Suprapubic skin (tissue), 4 donors: Measurements from ENCODE around the gene ESPN. TPM values are rescaled to one million over a fixed set of nuclear protein-coding genes. Genes with fewer than 3 reads are reported as not detected.
"Not testable (repeated sequence)": the region's sequence is repeated elsewhere in the genome, so short reads cannot be mapped to it uniquely, and the experiment has no call there.

ENCODE experiments used
- DNase-seq, 2 donors: peaks; one replicate each; pipeline ENCODE4 v3.0.0-alpha.2; 2019; ENCODE audit warnings: low spot score in 2 of 2
- H3K27ac ChIP-seq: fragments of 200-600 bp; sonication (generic); one replicate; pipeline ENCODE4 v1.5.1; 2019
- H3K27me3 ChIP-seq: fragments of 200-600 bp; sonication (generic); one replicate; pipeline ENCODE4 v1.5.1; 2019
- H3K36me3 ChIP-seq: fragments of 200-600 bp; sonication (generic); one replicate; pipeline ENCODE4 v1.5.1; 2019
- H3K4me1 ChIP-seq: fragments of 200-600 bp; sonication (generic); one replicate; pipeline ENCODE4 v1.5.1; 2019
- H3K4me3 ChIP-seq: fragments of 200-600 bp; sonication (generic); one replicate; pipeline ENCODE4 v1.5.1; 2019; ENCODE audit warnings: mild to moderate bottlenecking
- H3K9me3 ChIP-seq: fragments of 200-600 bp; sonication (generic); one replicate; pipeline ENCODE4 v1.5.1; 2019
- EP300 ChIP-seq: sonication (generic); formaldehyde crosslinking; IDR thresholded peaks from one replicate; pipeline ENCODE4 v1.6.1; 2017; ENCODE audit warnings: antibody characterized with exemption
- POLR2A ChIP-seq, 2 donors: fragments of 450-650 bp; IDR thresholded peaks; one replicate each; pipeline ENCODE4 v1.6.1; 2017; ENCODE audit warnings: antibody characterized with exemption in 2 of 2, mild to moderate bottlenecking in 2 of 2, moderate library complexity in 2 of 2
- POLR2AphosphoS5 ChIP-seq, 3 donors: sonication (generic); formaldehyde crosslinking; IDR thresholded peaks; one replicate each; pipeline ENCODE4 v1.6.1; 2017; ENCODE audit warnings: antibody characterized with exemption in 3 of 3
- WGBS: methylation state at CpG from one replicate; pipeline ENCODE4 v1.1.5; 2018; 5-methylcytosine and 5-hydroxymethylcytosine counted together
- total RNA-seq, 4 donors: library from RNA; depleted of rRNA; stranded (reverse); fragments of >200 nt; gene quantifications; one replicate each; pipeline ENCODE4 v1.1.0, GENCODE V29; 2016
- TF ChIP-seq, protein P1 (sequence below), 2 donors: fragments of 200-600 bp in 1 of 2; fragments of 450-650 bp in 1 of 2; sonication (generic) in 1 of 2; IDR thresholded peaks; one replicate each; pipeline ENCODE4 v1.5.1; 2016 to 2019; ENCODE audit warnings: antibody characterized with exemption in 2 of 2, mild to moderate bottlenecking in 1 of 2, moderate library complexity in 1 of 2

Gene ESPN
- total RNA-seq, 4 donors from 2014 or later, result 37.6 to 54.4 (median 48.8) TPM

- Histone ChIP-seq H3K9me3 (no peaks in the 10 kb centered on the region), H3K4me1 (peaks cover 22% of the 10 kb centered on the region), H3K36me3 (no peaks in the 10 kb centered on the region), H3K27me3 (peaks cover 60% of the 10 kb centered on the region), H3K4me3 (peak overlapping the region; percentile 23), H3K27ac (no peak overlapping the region)
- DNase-seq, result no peak
- 59% methylated on average over 4 of the region's 101 CpGs for WGBS
- TF ChIP-seq, protein P1, sequence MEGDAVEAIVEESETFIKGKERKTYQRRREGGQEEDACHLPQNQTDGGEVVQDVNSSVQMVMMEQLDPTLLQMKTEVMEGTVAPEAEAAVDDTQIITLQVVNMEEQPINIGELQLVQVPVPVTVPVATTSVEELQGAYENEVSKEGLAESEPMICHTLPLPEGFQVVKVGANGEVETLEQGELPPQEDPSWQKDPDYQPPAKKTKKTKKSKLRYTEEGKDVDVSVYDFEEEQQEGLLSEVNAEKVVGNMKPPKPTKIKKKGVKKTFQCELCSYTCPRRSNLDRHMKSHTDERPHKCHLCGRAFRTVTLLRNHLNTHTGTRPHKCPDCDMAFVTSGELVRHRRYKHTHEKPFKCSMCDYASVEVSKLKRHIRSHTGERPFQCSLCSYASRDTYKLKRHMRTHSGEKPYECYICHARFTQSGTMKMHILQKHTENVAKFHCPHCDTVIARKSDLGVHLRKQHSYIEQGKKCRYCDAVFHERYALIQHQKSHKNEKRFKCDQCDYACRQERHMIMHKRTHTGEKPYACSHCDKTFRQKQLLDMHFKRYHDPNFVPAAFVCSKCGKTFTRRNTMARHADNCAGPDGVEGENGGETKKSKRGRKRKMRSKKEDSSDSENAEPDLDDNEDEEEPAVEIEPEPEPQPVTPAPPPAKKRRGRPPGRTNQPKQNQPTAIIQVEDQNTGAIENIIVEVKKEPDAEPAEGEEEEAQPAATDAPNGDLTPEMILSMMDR (IDR thresholded peaks at IDR 0.05), result peak in 1 of 2 donors; percentile 25
- TF ChIP-seq EP300, result no peak
Observed at GRCh38 chr1:6440198-6441126, 15.9 kb downstream of the ESPN start.

GRCh38 chr1:6441586-6441985 lies 17.0 kb downstream of the ESPN start:
- Histone ChIP-seq H3K9me3 (no peaks in the 10 kb centered on the region), H3K27ac (no peak overlapping the region), H3K4me1 (peaks cover 23% of the 10 kb centered on the region), H3K36me3 (no peaks in the 10 kb centered on the region), H3K27me3 (peaks cover 70% of the 10 kb centered on the region), H3K4me3 (no peak overlapping the region)
- TF ChIP-seq, protein P1 (IDR thresholded peaks at IDR 0.05), result no peak
- TF ChIP-seq POLR2AphosphoS5 (IDR thresholded peaks at IDR 0.05) (no peak), EP300 (no peak), POLR2A (IDR thresholded peaks at IDR 0.05) (no peak)
- whole genome bisulfite sequencing, result 80% methylated on average over 5 of the region's 7 CpGs
- DNase-seq, result no peak

DNA sequence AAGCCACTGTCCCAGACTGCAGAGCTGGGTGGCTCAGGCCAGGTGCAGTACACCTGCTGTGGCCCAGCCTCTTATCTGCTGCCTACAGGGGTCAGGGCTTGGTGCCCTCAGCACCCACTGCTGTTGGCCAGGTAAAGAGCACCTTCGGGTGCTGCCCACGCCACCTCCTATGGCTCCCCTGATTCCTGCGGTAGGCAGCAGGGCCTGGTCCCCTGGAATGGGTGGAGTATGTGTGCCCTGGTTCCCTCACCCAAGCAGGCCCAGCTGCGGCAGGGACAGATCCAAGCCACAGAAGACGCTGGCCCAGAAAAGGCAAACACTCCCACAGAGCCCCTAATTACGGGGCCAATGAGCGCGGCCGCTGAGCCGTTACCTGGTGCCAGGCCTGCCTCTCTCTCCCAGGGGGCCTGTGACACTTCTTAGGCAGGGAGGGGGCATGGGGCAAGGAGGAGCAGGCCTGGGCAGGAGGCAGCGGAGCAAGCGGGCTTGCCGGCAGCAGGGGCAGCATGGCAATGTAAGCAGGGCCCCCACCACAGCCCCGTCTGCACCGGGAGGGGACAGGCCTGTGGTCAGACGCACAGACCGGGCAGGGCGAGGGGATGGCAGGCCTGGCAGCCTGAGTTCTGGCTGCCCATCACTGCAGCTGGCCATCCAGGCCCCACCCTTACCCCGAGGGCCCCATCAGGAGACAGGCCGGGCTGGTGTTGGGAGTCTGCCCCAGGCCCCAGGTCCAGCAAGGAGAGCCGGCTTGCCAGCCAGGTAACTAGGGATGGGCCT lies 19.0 kb downstream of the ESPN start:
- Histone ChIP-seq H3K9me3 (no peaks in the 10 kb centered on the region), H3K4me3 (no peak overlapping the region), H3K36me3 (no peaks in the 10 kb centered on the region), H3K27ac (no peak overlapping the region), H3K4me1 (peaks cover 31% of the 10 kb centered on the region), H3K27me3 (peaks cover 73% of the 10 kb centered on the region)
- no peak for DNase-seq
- TF ChIP-seq POLR2AphosphoS5 (IDR thresholded peaks at IDR 0.05) (no peak), POLR2A (IDR thresholded peaks at IDR 0.05) (no peak)
- 63% methylated on average over 6 of the region's 21 CpGs for WGBS

GRCh38 chr1:6444377-6444776 lies 19.8 kb downstream of the ESPN start:
- DNase-seq, result no peak
- no peak for TF ChIP-seq EP300
- no peak for TF ChIP-seq POLR2AphosphoS5 (IDR thresholded peaks at IDR 0.05)
- TF ChIP-seq, protein P1 (IDR thresholded peaks at IDR 0.05), result no peak
- no peak for TF ChIP-seq POLR2A (IDR thresholded peaks at IDR 0.05)
- 83% methylated on average over 11 of the region's 15 CpGs for WGBS
- H3K9me3 ChIP-seq, result no peaks in the 10 kb centered on the region
- peaks cover 38% of the 10 kb centered on the region for H3K4me1 ChIP-seq
- no peak overlapping the region for H3K4me3 ChIP-seq
- peaks cover 79% of the 10 kb centered on the region for H3K27me3 ChIP-seq
- no peak overlapping the region for H3K27ac ChIP-seq
- H3K36me3 ChIP-seq, result no peaks in the 10 kb centered on the region

DNA sequence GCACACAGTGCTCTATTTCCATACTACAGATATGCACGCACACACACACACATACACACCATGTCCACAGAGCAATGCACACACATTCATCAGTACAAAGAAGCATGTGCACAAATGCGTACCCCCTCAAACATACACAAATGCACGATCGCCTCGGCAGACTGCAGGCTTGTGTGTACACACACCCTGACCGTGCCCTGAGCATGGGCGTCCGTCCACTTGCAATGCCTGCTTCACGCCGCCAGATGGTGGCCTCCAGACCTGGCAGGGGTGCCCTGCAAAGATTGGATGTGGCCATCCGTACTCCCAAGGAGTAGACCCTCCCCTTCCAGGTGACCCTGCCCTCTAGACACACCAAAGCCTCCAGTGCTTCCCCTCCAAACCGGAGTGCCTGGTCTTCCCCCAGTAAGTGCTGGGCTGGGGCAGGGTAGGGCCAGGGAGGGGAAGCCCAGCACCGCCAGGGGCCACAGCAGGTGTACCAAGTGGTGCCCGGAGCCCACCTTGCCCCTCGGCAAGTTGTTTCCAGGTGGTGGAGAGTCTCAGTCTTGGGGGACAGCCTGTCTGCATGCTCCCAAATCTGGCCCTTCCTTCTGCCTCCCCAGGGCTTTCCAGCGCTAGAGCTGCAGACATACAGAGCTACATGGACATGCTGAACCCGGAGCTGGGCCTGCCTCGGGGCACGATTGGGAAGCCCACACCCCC lies 20.6 kb downstream of the ESPN start:
- TF ChIP-seq EP300, result no peak
- TF ChIP-seq POLR2AphosphoS5 (IDR thresholded peaks at IDR 0.05), result no peak
- TF ChIP-seq POLR2A (IDR thresholded peaks at IDR 0.05), result no peak
- TF ChIP-seq, protein P1 (IDR thresholded peaks at IDR 0.05), result peak in 1 of 2 donors; percentile 36
- 56% methylated on average over 13 of the region's 19 CpGs for WGBS
- no peaks in the 10 kb centered on the region for H3K36me3 ChIP-seq
- no peak overlapping the region for H3K27ac ChIP-seq
- H3K4me1 ChIP-seq, result peaks cover 34% of the 10 kb centered on the region
- DNase-seq, result no peak
- no peak overlapping the region for H3K4me3 ChIP-seq
- no peaks in the 10 kb centered on the region for H3K9me3 ChIP-seq
- peaks cover 79% of the 10 kb centered on the region for H3K27me3 ChIP-seq

- not testable (repeated sequence) for H3K4me3 ChIP-seq, DNase-seq, H3K36me3 ChIP-seq, H3K9me3 ChIP-seq, H3K27ac ChIP-seq
- H3K27me3 ChIP-seq, result peaks cover 79% of the 10 kb centered on the region
- H3K4me1 ChIP-seq, result peaks cover 27% of the 10 kb centered on the region
- WGBS, result 84% methylated on average over 2 of the region's 4 CpGs
Observed at GRCh38 chr1:6445929-6446328, 21.4 kb downstream of the ESPN start.
